NCI-H1105 treated with DMSO at 0.1 percent for 48 hours (cell line): ENCODE results near the gene KCNQ1.

Experiments
- DNase-seq: peaks from one replicate; lab custom pipeline; 2025; lab: John Stamatoyannopoulos, UW

The KCNQ1 gene

DNA sequence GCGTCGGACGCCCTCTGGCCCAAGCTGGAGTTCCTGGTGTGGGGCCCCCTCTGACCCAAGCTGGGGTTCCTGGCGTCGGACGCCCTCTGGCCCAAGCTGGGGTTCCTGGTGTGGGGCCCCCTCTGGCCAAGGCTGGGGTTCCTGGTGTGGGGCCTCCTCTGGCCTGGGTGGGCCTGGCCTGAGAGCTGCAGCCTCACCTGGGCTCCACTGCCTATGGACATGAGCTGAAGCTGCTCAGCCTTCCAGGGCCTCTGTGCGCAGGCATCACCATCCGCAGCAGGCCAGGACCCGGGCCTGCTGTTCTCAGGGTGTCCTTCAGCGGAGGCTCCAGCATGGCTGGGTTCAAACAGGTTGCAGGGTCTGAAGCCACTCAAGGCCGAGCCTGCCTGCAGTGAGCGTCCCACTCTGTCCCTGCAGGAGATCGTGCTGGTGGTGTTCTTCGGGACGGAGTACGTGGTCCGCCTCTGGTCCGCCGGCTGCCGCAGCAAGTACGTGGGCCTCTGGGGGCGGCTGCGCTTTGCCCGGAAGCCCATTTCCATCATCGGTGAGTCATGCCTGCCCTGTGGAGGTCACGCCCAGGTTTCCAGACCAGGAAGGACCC, 125.5 kb downstream of the KCNQ1 start:
- no peak for DNase-seq

DNA sequence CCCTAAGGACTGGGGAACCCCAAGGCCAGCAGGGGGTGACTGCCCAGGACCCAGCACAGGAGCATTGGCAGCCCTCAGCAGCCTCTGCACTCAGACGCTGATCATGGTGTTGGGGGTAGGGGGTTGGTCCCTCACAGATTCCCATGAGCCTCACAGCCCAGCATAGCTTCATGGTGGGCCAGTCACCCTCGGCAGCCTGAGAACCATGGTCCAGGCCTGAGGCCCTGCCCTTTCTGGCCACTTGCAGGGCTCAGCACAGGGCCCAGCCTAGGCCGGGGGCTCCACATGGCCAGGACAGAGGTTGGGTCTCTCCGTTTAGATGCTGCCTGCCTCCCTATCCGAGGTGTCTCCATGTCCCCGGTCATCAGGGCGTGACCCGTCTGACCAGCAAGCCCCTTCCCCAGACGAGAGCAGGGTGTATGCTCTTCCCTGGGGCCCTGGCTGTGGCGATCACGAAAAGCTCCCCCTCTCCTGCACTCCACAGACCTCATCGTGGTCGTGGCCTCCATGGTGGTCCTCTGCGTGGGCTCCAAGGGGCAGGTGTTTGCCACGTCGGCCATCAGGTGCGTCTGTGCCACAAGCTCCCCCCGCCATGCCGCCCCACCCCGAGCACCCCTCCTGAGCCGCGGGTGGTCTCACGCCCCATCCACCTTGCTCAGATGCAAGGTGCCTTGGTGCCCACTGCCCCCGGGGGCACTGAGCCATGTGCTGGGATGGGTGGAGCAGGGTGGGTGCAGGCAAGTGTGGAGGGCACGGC, 126.2 kb downstream of the KCNQ1 start:
- no peak for DNase-seq

DNA sequence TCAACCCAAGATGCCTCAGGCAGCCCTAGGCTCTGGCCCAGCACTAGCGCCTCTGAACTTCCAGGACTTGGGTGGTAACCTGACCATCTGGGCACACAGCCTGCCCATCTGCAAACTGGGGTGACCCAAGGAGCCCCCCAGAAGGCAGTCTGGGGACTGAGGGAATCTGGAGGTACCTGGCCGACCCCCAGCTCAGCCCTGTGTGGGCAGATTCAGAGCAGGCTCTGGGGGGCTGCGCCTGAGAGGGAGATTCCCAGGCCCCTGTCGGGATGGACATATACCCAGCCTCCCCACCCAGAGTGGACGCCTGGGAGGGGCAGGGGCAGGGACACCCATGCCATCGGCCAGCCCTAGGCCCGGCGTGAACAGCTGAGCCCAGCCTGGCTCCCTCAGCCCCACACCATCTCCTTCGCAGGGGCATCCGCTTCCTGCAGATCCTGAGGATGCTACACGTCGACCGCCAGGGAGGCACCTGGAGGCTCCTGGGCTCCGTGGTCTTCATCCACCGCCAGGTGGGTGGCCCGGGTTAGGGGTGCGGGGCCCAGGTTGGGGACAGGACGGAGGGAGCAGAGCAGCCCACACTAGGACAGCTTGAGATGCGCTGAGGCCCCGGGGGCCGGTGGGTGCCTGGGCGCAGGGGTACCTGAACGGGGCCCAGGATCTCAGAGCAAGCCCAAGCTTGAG, 126.9 kb downstream of the KCNQ1 start:
- DNase-seq = no peak

DNA sequence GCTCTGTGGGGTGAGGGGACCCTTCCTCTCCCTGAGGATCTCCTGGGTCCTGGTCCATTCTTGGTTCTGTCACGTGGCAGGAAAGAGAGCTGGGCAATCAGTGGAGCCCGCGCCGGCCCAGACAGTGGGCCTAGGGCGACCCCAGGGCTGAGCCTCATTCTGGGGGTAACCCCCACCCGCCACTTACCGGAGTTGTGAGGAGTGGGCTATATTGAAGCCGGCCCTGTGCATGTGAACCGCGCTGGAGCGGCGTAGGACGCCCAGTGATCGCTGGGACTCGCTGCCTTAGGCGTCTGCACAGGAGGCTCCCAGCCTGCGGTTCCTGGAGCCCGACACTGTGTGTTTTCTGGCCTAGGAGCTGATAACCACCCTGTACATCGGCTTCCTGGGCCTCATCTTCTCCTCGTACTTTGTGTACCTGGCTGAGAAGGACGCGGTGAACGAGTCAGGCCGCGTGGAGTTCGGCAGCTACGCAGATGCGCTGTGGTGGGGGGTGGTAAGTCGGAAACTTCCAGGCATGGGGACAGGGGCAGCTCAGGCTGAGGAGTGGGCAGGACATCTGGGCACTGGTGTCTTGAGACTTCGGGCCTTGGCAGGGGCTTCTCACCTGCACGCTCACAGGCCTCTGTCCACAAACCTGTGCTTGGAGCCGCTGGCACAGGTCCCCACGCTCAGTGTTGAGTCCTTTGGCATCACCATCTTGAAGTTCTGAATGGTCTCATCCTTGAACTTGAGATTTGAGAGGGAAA, 127.9 kb downstream of the KCNQ1 start:
- no peak for DNase-seq

DNA sequence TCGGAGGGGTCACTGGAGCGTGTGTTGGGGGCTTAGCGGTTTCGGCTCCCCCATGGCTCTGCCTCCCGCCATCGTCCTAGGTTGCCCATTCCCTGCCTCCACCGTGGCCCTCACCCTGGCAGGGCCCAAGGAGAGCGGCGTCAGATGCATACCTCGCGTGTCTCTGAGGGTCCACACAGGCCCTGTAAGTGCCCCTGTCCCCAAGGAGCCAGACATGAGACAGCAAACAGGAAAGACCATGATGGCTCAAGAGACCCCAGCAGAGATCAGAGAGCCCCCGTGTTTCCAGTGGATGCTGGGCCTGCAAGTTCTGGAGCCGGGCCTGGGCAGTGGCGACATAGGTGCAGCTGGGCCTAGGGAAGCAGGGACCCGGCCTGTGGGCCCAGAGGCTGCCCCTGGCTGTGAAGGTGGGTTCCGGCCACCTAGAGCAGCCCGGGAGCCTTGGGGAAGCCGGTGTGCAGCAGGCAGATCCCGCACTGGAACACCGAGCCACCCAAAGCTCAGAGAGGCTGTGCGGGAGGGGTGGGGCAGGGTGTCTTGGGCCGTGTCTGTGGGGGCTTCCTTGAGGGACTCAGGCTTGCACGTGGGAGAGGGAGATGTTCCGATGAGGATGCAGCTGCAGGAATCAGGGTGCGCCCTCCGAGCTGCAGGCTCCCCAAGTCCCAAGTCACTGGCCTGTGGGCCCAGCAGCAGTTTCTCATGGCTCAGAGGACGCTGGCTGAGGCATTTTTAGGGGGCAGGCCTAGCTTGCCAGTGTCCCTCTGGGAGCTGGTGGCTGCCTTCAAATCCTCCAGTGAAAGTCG, 128.6 kb downstream of the KCNQ1 start:
- no peak for DNase-seq

DNA sequence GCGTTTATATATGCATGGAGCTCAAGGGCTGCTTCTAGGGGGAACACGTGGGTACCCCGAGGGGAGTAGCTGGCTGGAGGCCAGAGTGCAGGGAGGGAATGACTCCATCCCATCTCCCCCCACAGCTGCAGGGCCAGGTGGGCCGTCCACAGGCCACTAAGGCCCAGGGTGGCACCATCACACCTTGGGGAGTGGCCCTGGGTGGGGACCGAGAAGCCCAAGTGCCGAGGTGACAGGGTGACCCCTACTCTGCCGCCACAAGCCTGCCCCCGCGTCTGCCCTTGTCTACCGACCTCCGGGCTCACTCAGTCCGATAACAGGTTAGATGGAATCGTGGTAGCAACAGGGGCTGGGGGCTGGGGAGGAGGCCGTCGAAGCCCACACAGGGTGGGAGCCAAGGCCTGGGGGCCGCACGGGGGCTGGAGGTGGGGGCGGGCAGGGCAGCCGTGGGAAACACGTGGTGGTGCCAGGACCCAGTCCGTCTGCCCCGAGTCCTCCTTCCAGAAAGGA, 129.3 kb downstream of the KCNQ1 start:
- no peak for DNase-seq

DNA sequence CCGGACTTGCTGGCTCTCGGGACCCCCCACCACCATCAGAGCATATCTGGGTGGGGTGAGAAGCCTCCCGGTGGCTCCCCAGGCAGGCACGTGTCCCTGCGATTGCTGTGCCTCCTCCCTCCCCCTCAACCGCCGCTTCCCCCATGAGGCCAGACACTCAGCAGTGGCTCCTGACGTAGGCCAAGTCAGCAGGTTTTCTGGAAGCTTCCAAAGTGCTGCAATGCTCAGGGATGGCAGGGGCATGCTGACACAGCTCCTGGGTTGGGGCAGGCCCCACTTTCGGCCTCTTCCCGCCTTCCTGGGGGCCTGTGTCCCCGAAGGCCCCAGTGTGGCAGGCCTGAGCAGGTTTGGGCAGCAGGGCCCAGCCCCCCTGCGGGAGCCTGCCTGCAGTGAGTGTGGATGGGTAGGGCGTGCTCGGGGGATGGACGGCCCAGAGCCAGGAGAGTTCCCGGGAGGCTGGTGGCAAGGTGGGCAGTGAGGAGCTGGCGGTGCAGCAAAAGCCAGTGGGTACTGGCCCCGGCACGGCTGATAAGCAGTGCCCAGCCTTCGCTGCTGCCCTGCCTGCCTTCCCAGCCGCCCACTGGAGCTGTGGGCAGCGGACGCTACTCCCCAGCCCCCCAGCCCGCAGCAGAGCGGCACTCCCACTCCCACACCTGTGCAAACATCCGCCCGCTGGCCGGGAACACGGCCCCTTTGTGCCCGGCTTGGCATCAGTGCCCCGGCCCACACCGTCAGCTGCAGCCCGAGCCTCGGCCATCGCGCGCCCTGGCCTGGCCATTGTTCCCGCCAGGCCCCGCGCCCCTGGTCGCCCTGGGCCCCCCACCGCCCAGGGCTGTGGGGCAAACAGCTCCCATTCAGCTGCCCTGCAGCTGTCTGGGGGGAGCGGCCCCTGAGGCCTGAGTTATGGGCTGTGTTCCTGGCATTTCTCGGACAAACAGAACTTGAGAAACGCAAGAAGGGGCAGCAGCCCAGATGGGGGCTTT, 130.0 kb downstream of the KCNQ1 start:
- no peak for DNase-seq

DNA sequence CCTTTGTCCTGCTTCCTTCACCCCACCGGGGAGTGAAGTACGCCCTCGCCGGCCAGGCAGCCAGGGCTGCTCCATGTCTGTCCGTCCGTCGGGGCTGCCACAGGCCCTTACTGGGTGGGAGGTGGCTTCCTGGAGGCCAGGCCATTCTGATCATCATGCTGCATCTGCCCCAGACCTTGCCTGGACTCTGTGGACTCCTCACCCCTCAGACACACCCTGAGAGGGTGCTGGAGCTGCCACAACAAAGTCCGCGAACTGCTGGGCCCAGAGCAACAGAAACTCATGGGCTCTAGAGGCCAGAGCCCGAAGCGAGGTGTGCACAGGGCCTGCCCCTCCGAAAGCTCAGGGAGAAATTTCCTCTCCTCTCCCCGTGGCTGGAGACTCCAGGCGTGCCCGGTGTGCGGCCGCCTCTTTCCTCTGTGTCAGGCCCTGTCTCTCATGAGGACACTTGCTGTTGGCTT, 130.8 kb downstream of the KCNQ1 start:
- no peak for DNase-seq

DNA sequence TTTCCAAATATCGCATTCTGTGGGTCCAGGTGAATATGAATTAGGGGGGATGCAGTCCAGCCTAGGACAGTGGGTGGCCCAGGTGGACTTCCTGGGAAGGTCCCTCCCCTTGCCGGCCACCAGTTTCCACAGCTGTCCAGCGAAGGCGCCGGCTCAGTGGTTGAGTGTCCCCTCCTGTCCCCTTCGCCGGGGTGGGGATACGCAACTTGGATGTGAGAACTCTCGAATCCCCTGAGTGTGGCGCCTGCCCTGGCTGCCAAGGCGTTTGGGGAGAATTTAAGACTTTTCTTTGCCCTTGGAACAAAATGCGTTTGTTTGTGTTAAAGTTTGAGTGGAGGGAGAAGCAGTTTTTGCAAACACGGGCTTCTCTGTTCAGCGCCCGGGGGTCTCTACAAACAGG, 131.3 kb downstream of the KCNQ1 start:
- DNase-seq = no peak

DNA sequence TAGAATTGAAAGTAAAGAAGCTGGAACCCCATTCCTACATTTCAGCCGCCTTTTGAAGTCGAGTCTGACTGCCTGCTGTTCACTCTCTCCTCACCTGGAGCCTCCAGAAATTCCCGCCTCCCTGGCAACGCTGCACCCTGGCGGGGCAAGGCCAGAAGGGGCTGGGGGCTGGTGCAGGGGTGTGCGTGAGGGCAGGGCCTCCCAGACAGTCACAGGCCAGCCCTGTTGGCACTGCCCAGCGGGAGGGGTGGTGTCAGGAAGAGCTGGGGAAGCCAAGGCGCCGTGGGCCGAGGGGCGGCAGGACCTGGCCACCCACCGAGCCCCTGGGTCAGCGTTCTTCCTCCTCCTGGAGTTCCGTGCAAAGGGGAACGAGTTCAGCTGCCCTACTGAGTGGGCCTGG, 131.7 kb downstream of the KCNQ1 start:
- DNase-seq = no peak

DNA sequence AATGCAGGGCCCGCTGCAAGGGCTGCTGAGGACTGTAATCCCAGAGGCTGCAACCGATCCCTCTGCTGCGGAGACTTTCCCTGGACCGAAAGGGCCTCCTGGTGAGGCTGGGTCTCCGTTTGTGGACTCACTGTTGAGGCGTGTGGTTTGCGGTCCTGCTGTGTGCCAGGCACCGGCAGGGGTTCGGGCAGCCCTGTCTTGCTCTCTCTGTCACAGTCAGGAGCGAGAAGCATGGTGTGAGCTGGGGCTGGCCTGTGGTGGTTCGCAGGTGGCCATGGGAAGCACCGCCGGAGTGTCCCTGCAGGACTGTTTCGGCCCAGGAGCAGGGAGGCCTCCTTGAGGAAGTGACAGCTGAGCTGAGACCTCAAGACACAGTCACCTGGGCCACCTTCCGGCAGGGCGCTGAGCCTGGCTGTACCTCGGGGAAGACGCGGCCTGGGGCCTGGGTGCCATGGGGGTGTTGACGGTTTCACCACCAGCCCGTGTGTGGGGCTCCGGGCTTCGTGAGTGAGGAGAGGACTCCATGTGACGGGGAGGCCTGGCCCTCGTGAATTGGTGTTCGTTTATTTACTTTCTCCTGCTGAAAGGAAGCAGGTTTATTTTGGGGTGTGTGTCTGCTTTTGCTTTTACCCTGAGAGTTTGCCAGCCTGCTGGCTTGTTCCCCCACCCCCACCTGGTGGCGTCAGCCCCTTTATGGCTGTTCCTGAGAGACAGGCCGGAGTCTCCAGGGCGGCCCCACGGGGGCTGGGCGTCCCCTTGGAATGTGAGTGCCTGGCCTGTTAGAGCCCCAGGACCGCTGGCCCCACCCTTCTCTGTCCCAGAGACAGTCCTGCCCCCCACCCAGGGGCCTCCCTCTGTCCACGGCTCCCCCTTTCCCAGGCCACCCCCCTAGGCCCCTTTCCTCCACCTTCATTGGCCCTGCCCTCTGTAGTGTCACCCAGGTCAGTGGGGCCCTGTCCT, 132.5 kb downstream of the KCNQ1 start:
- no peak for DNase-seq

DNA sequence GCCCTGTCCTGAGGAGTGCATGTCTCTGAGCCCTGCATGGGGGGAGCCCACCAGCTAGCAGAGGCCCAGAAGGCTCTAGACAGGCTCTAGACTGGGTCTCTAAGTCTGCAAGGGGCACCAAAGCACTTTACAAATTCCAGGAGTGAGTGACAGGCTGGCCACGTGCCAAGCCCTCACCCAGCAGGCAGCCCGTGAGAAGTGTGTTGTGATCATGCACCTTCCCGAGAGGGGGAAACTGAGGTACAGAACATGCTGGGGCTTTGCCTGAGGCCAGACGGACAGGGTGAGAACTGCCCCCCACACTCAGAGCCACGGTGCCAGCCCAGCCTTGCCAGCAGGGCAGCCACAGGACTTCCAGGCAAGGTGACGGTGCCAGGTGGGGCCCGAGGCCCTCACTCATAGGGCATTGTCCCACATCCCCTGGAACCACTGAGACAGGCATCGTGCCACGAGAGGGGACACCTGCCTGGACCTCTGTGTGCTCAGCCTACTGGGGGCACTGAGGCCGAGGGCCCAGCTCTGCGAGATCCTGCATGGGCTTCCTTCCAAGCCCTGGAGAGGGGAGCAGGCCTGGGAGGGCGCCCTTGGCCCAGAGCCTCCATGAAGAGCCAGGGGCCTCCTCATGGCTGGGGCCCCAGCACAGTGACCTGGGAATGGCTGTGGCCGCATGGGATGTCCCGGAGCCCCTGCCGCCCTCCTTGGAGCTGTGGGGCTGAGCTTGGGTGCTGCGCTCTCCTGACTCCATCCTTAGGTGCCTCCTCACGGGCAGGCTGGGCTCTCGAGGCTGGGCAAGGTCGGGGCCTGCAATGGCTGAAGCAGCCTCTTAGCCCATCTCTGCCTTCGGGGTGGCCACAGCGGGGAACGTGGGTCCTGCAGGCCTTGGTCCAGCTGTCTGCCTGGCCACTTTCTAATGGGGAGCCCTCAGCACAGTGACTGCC, 133.5 kb downstream of the KCNQ1 start:
- DNase-seq = no peak

DNA sequence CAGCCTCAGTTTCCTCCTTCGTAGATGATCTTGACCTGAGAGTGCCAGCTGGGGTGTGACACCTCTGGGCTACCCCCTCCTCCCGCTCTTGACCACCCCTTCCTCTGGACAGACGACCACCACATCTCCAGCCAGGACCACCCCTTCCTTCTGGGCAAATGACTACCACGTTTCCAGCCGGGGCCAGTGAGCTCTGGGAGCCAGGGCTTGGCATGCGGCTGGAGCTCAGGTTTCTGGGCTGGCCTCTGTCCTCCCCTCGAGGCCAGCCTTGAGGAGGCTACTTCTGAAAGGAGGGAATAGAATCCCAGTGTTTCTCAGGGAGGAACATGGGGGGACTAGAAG, 134.1 kb downstream of the KCNQ1 start:
- no peak for DNase-seq

DNA sequence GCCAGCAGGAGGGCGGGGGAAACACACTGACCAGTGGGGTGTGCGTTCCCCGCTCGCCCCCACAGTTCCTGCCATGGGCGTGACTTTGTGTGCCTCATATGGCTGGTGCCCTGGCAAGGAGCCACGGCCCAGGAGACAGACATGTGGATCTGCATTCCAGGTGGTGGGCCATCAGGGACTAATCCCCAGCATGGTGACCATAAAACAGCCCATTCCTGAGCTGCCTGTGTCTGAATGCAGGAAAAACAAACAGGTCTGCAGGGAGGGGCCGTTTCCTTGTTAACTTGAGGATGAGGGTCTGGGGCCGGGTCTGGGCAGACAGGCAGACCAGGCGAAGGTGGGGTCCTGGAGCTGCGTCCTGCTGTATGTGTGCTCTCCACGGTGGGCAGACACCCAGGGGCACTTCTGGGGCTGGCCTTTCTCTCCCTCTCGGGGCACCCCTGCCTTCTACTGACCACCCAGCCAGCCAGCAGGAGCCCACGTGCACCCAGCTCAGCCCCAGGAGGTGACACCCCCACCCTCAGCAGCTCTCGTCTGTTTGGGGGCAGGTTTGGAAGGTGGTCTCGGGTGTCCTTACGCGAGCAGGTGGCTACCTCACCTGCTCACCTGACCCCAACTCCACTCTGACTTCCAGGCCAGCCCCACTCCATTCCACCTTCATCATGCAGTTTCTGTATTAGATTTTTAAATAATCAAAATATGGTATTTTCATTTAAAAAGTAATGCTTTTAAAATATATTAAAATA, 134.7 kb downstream of the KCNQ1 start:
- DNase-seq = no peak

DNA sequence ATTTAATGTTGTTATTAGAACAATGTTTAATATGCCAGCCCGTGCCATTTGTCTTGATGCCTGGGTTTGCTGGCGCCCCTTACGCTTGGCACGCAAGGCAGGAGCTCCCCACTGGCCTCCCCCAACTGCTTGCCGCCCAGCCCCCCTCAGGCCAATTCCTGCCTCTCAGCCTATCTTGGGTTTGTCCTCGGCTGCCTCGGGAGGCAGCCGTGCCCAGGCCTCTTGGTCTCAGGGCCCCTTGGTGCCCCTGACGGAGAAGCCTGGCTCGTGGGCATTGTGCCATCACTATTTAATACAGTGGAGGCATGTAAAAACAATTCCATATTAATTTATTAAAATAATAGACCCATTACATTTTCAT, 135.2 kb downstream of the KCNQ1 start:
- DNase-seq = no peak

DNA sequence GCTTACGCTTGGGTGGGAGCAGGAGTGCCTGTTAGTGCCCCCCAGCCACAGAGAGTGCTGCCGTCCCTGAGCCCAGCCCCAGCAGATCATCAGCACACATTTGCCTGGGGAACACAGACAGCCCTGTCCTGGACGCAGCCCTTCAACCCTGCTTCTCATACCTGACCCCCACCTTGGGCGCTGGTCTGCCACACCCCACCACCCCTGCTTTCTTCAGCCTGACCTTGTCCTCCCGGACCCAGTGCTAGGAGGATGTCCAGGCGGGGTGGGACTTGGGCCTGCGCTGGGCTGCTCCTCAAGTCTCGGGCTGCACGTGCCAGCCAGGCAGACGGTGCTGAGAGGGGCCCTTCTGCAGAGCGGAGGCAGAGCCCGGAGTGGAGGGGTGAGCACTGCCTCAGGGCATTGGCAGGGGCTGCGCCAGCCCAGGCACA, 135.8 kb downstream of the KCNQ1 start:
- DNase-seq = no peak

DNA sequence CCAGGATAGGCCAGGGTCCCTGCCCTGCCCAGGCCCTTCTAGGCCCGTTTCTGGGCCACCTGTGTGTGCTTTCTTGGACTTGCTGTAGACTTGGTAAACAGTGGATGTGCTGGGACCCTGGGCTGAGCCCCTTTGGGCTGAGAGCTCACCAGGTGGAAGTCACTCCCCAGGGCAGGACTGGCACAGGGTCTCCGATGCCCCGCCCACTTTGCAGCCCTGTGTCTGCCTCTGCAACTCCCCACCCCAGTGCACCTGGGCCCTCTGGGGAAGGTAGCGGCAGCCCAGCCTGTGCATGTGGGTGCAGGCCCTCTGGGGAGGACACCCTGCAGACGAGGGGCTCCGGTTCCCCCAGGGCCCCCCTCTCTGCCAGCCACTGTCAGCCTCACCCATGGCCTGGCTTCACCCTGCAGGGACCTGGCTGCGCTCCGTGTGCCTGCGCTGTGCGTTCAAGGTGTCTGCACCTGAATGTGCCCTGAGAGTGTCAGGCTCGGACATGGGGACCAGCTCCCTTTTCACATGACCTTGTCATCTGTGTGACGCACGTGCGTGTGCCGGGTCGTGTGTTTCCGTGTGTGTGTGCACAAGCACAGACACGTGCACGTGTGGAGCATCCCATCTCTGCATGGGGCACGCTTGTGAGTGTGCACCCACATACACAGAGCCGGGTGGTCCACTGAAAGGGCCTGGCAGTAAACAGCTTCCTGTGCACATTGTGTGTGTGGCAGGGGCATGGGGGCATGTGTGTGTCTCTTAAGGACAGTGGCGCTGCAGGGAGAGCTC, 136.5 kb downstream of the KCNQ1 start:
- no peak for DNase-seq
